ENCODE data around the gene ARHGAP15. TPM values are rescaled to one million over a fixed set of nuclear protein-coding genes. Genes with fewer than 3 reads are reported as not detected.
A peak's percentile ranks its signal among the peaks of the same experiment; 100 is the strongest.
"Not testable (repeated sequence)": the region's sequence is repeated elsewhere in the genome, so short reads cannot be mapped to it uniquely, and the experiment has no call there.

Gene ARHGAP15
- total and polyA plus RNA-seq, 9 donors: 1.5 to 10.0 (median 2.6) TPM

DNA sequence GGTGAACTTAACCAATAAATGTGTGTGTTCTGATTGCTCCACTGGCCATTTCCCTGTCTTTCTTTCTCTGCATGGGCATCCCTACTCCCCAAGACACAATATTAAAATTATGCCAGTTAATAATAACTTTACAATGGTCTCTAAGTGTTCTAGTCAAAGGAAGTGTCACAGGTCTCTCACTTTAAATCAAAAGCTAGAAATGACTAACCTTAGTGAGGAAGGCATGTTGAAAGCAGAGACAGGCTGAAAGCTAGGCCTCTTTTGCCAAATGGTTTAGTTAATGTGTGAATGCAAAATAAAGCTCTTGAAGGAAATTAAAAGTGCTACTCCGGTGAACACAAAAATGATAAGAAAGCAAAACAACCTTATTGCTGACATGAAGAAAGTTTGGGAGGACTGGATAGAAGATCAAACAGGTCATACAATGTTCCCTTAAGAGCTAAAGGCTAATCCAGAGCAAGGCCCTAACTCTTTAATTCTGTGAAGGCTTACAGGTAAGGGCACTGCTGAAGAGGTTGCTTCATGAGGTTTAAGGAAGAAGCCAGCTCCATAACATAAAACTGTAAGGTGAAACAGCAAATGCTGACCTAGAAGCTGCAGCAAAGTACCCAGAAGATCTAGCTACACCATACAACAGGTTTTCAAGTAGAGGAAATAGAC, 44.0 kb upstream of the ARHGAP15 start:
- no peaks in the 10 kb centered on the region for H3K9me3 ChIP-seq
- H3K4me1 ChIP-seq (ENCODE audit: insufficient read depth): no peaks in the 10 kb centered on the region
- no peaks in the 10 kb centered on the region for H3K36me3 ChIP-seq
- no peak for DNase-seq
- H3K27ac ChIP-seq: no peak overlapping the region
- no peak for TF ChIP-seq POLR2A (IDR thresholded peaks at IDR 0.05)
- TF ChIP-seq EP300 (IDR thresholded peaks at IDR 0.05): no peak
- TF ChIP-seq, protein P1, sequence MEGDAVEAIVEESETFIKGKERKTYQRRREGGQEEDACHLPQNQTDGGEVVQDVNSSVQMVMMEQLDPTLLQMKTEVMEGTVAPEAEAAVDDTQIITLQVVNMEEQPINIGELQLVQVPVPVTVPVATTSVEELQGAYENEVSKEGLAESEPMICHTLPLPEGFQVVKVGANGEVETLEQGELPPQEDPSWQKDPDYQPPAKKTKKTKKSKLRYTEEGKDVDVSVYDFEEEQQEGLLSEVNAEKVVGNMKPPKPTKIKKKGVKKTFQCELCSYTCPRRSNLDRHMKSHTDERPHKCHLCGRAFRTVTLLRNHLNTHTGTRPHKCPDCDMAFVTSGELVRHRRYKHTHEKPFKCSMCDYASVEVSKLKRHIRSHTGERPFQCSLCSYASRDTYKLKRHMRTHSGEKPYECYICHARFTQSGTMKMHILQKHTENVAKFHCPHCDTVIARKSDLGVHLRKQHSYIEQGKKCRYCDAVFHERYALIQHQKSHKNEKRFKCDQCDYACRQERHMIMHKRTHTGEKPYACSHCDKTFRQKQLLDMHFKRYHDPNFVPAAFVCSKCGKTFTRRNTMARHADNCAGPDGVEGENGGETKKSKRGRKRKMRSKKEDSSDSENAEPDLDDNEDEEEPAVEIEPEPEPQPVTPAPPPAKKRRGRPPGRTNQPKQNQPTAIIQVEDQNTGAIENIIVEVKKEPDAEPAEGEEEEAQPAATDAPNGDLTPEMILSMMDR (IDR thresholded peaks at IDR 0.05): no peak
- no peaks in the 10 kb centered on the region for H3K27me3 ChIP-seq
- 8 to 29% (median 16%) methylated on average over 1 of the region's 1 CpG for WGBS, 3 donors
- H3K4me3 ChIP-seq: no peak overlapping the region
- intact Hi-C loops (cut with DNase I): no loop called here

DNA sequence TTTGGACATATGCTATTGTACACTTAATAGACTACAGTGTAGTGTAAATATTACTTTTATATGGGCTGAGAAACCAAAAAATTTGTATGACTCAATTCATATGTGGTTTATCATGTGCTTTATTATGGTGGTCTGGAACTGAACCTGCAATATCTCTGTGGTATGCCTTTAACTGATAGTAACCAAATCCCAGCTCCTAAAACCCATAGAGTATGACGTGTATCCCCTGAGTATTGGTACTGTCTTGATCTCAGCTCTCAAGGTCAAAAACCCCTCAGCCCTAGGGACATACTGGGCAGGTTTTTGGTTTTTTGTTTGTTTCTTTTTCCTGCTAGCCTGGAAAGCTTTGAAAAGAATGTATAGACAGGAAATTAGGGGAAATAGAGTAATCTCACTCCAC, 42.2 kb upstream of the ARHGAP15 start:
- DNase-seq: no peak
- Histone ChIP-seq H3K27ac (no peak overlapping the region), H3K9me3 (no peaks in the 10 kb centered on the region), H3K36me3 (no peaks in the 10 kb centered on the region), H3K27me3 (no peaks in the 10 kb centered on the region), H3K4me3 (no peak overlapping the region), H3K4me1 (ENCODE audit: insufficient read depth) (no peaks in the 10 kb centered on the region)
- WGBS, 3 donors: 50 to 60% (median 56%) methylated on average over 1 of the region's 1 CpG
- TF ChIP-seq EP300 (IDR thresholded peaks at IDR 0.05) (no peak), POLR2A (IDR thresholded peaks at IDR 0.05) (no peak)
- TF ChIP-seq, protein P1 (IDR thresholded peaks at IDR 0.05): no peak
- intact Hi-C loops (cut with DNase I): no loop called here

DNA sequence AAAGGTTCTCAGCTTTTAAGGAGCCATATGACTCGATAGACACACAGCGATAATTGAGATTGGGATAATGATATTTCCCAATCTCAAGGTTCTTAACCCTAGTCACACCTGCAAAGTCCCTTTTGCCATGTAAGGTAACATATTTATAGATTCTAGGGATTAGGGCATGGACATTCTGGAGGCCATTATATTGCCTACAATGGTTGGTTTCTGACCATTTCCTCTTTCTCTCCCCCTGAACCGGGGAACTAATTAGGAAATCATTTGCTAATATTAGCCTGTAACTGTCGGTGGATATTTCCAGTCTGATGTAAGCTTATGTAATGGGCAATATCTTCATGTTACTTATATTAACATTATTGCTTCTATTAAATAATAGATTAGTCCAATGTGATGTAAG, 40.8 kb upstream of the ARHGAP15 start:
- H3K27me3 ChIP-seq: no peaks in the 10 kb centered on the region
- no peak for DNase-seq
- H3K9me3 ChIP-seq: no peaks in the 10 kb centered on the region
- no peaks in the 10 kb centered on the region for H3K4me1 ChIP-seq (ENCODE audit: insufficient read depth)
- TF ChIP-seq POLR2A (IDR thresholded peaks at IDR 0.05): no peak
- TF ChIP-seq EP300 (IDR thresholded peaks at IDR 0.05): no peak
- TF ChIP-seq, protein P1 (IDR thresholded peaks at IDR 0.05): no peak
- H3K36me3 ChIP-seq: no peaks in the 10 kb centered on the region
- intact Hi-C loops (cut with DNase I): no loop called here
- H3K4me3 ChIP-seq: no peak overlapping the region
- 91 to 96% (median 95%) methylated on average over 4 of the region's 4 CpGs for WGBS, 3 donors
- no peak overlapping the region for H3K27ac ChIP-seq

DNA sequence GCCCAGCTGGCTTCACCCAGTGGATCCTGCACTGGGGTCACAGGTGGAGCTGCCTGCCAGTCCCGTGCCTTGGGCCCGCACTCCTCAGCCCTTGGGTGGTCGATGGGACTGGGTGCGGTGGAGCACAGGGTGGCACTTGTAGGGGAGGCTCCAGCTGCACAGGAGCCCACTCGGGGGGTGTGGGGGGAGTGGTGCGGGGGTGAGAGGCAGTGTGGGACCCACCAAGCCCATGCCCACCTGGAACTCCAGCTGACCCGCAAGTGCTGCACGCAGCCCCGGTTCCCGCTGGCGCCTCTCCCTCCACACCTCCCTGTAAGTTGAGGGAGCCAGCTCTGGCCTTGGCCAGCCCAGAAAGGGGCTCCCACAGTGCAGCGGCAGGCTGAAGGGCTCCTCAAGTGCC, 39.7 kb upstream of the ARHGAP15 start:
- WGBS, 3 donors: 93 to 97% (median 94%) methylated on average over 10 to 12 of the region's 12 CpGs
- H3K27me3 ChIP-seq; DNase-seq; intact Hi-C loops (cut with DNase I); H3K4me1 ChIP-seq (ENCODE audit: insufficient read depth); H3K9me3 ChIP-seq; H3K27ac ChIP-seq; H3K4me3 ChIP-seq; H3K36me3 ChIP-seq: not testable (repeated sequence)

DNA sequence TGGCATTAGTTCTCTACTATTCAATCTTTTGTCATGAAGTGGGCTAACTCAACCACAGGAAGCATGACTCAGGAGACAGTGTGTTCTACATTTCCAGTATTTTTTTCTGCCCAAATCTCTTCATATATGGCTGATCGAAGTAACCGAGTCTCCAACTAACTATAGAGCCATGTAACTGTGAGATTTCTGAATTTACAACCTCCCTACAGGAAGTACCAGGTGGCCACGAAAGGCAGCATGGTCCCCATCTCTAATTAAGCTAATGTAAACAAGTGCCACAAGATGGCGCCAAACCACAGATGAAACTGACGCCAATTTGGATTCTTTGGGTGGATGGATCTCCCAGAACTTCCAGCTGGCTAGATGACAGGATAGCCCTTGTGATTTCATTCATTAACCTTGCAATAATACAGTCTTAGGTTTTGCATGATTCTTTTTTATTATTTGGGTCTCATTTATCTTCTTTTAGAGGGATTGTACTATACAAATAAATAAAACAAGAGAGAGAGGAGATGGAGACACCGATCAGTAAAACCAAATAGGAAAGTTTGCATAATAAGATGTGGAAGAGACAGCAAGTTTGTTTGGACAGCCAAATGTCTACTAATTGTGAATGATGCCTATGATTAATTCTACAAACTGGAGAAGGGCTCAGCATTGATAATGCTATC, 18.3 kb upstream of the ARHGAP15 start:
- intact Hi-C loops (cut with DNase I): no loop called here
- WGBS, 3 donors: 22 to 26% (median 22%) methylated on average over 6 of the region's 6 CpGs

More for the DNA sequence above, 18.3 kb upstream of the ARHGAP15 start:
- peak; percentile 27 to 67 (median 50) for DNase-seq
- H3K27ac ChIP-seq: no peak overlapping the region
- H3K9me3 ChIP-seq: no peaks in the 10 kb centered on the region
- TF ChIP-seq, protein P1 (IDR thresholded peaks at IDR 0.05): peak; percentile 32 to 48 (median 43)
- TF ChIP-seq POLR2A (IDR thresholded peaks at IDR 0.05) (no peak), EP300 (IDR thresholded peaks at IDR 0.05) (no peak)
- no peaks in the 10 kb centered on the region for H3K4me1 ChIP-seq (ENCODE audit: insufficient read depth)
- no peaks in the 10 kb centered on the region for H3K27me3 ChIP-seq
- no peaks in the 10 kb centered on the region for H3K36me3 ChIP-seq
- H3K4me3 ChIP-seq: no peak overlapping the region
